ENCODE data around the gene PTPN6.

PTPN6 gene

GRCh38 chr12:6941782-6942181 is 9.4 kb upstream of the PTPN6 start:
- Mint-ChIP-seq H3K27ac (peak overlapping the region; percentile 96), H3K9me3 (no peaks in the 10 kb centered on the region), H3K36me3 (peaks cover 11% of the 10 kb centered on the region), H3K4me3 (no peak overlapping the region), H3K27me3 (no peaks in the 10 kb centered on the region), H3K4me1 (peaks cover 50% of the 10 kb centered on the region)
- no peak for DNase-seq
- CTCF ChIA-PET, result interaction anchor here (16.3 kb wide), 1 partner anchor 19 kb away, joined by 491 read pairs; no protein-coding TSS in a partner anchor

GRCh38 chr12:6942331-6942665 is 8.9 kb upstream of the PTPN6 start:
- H3K27me3 Mint-ChIP-seq, result no peaks in the 10 kb centered on the region
- peaks cover 10% of the 10 kb centered on the region for H3K36me3 Mint-ChIP-seq
- no peak for DNase-seq
- peaks cover 53% of the 10 kb centered on the region for H3K4me1 Mint-ChIP-seq
- no peaks in the 10 kb centered on the region for H3K9me3 Mint-ChIP-seq
- H3K27ac Mint-ChIP-seq, result peak overlapping the region; percentile 96
- CTCF ChIA-PET, result interaction anchor here (16.3 kb wide), 1 partner anchor 19 kb away, joined by 491 read pairs; no protein-coding TSS in a partner anchor
- no peak overlapping the region for H3K4me3 Mint-ChIP-seq

- Mint-ChIP-seq H3K36me3 (peaks cover 12% of the 10 kb centered on the region), H3K27me3 (no peaks in the 10 kb centered on the region), H3K9me3 (no peaks in the 10 kb centered on the region), H3K4me1 (peaks cover 60% of the 10 kb centered on the region), H3K27ac (peak overlapping the region; percentile 96), H3K4me3 (peak overlapping the region; percentile 84)
- CTCF ChIA-PET, result interaction anchor here (0.7 to 16.3 kb wide), 15 partner anchors 9 to 169 kb away, joined by 3 to 491 read pairs (median 5); partner anchors contain the start of genes ATN1, LPCAT3 and SPSB2
- DNase-seq, result peak; percentile 89
Measured at GRCh38 chr12:6943389-6943721, 7.8 kb upstream of the PTPN6 start.

- H3K27me3 Mint-ChIP-seq, result no peaks in the 10 kb centered on the region
Measured at GRCh38 chr12:6943722-6944380, 7.3 kb upstream of the PTPN6 start, which contains the start of the genes C12orf57 and RNU7-1. TSS of gene C12orf57 (plus strand) at chr12:6944022. CDS start at chr12:6944122, 100 bp downstream. TSS of gene RNU7-1 (plus strand) at chr12:6943816.

GRCh38 chr12:6944381-6945186 is 6.6 kb upstream of the PTPN6 start:
- Mint-ChIP-seq H3K36me3 (peaks cover 12% of the 10 kb centered on the region), H3K9me3 (no peaks in the 10 kb centered on the region), H3K4me1 (peaks cover 67% of the 10 kb centered on the region), H3K27ac (peak overlapping the region; percentile 96), H3K27me3 (no peaks in the 10 kb centered on the region), H3K4me3 (peak overlapping the region; percentile 84)
- CTCF ChIA-PET, result interaction anchor here (0.6 to 16.3 kb wide), 16 partner anchors 16 to 168 kb away, joined by 3 to 491 read pairs (median 6); partner anchors contain the start of genes ATN1, C1R and LPCAT3
- peak; percentile 93 for DNase-seq

More at GRCh38 chr12:6943722-6944380, 7.3 kb upstream of the PTPN6 start, which contains the start of the genes C12orf57 and RNU7-1:
- peaks cover 12% of the 10 kb centered on the region for H3K36me3 Mint-ChIP-seq
- H3K27ac Mint-ChIP-seq, result peak within 1 kb of the TSS; percentile 96
- no peaks in the 10 kb centered on the region for H3K9me3 Mint-ChIP-seq
- DNase-seq, result peak; percentile 87
- H3K4me1 Mint-ChIP-seq, result peaks cover 65% of the 10 kb centered on the region
- peak within 1 kb of the TSS; percentile 84 for H3K4me3 Mint-ChIP-seq
- CTCF ChIA-PET, result interaction anchor here (0.7 to 16.3 kb wide), 18 partner anchors 9 to 168 kb away, joined by 3 to 491 read pairs (median 5); partner anchors contain the start of genes ATN1, C1R, LPCAT3 and SPSB2

- peak overlapping the region; percentile 96 for H3K27ac Mint-ChIP-seq
- no peaks in the 10 kb centered on the region for H3K27me3 Mint-ChIP-seq
- peak overlapping the region; percentile 84 for H3K4me3 Mint-ChIP-seq
- DNase-seq, result no peak
- peaks cover 13% of the 10 kb centered on the region for H3K36me3 Mint-ChIP-seq
- H3K4me1 Mint-ChIP-seq, result peaks cover 77% of the 10 kb centered on the region
- CTCF ChIA-PET, result interaction anchor here (1.3 to 16.3 kb wide), 12 partner anchors 15 to 167 kb away, joined by 4 to 491 read pairs (median 8); partner anchors contain the start of genes ATN1, C1R, LPCAT3 and SPSB2
- H3K9me3 Mint-ChIP-seq, result no peaks in the 10 kb centered on the region
Measured at GRCh38 chr12:6945613-6946012, 5.5 kb upstream of the PTPN6 start.

GRCh38 chr12:6946033-6946919 is 4.9 kb upstream of the PTPN6 start:
- H3K27me3 Mint-ChIP-seq, result no peaks in the 10 kb centered on the region

GRCh38 chr12:6946920-6947374 is 4.2 kb upstream of the PTPN6 start:
- Mint-ChIP-seq H3K27ac (peak overlapping the region; percentile 96), H3K36me3 (peaks cover 16% of the 10 kb centered on the region), H3K9me3 (no peaks in the 10 kb centered on the region), H3K27me3 (no peaks in the 10 kb centered on the region), H3K4me1 (peaks cover 82% of the 10 kb centered on the region), H3K4me3 (peak overlapping the region; percentile 84)
- DNase-seq, result no peak
- CTCF ChIA-PET, result interaction anchor here (1.0 to 16.3 kb wide), 8 partner anchors 9 to 165 kb away, joined by 3 to 491 read pairs (median 18); partner anchors contain the start of genes ATN1 and SPSB2

More at GRCh38 chr12:6946033-6946919, 4.9 kb upstream of the PTPN6 start:
- DNase-seq, result peak; percentile 88
- H3K27ac Mint-ChIP-seq, result peak overlapping the region; percentile 96
- no peaks in the 10 kb centered on the region for H3K9me3 Mint-ChIP-seq
- H3K36me3 Mint-ChIP-seq, result peaks cover 13% of the 10 kb centered on the region
- peak overlapping the region; percentile 84 for H3K4me3 Mint-ChIP-seq
- H3K4me1 Mint-ChIP-seq, result peaks cover 82% of the 10 kb centered on the region
- CTCF ChIA-PET, result interaction anchor here (1.0 to 16.3 kb wide), 10 partner anchors 8 to 166 kb away, joined by 3 to 491 read pairs (median 10); partner anchors contain the start of genes ATN1 and SPSB2

GRCh38 chr12:6947615-6948014 is 3.5 kb upstream of the PTPN6 start:
- peak overlapping the region; percentile 25 for H3K4me3 Mint-ChIP-seq
- H3K9me3 Mint-ChIP-seq, result no peaks in the 10 kb centered on the region
- peaks cover 19% of the 10 kb centered on the region for H3K36me3 Mint-ChIP-seq
- peak overlapping the region; percentile 96 for H3K27ac Mint-ChIP-seq
- no peaks in the 10 kb centered on the region for H3K27me3 Mint-ChIP-seq
- no peak for DNase-seq
- peaks cover 76% of the 10 kb centered on the region for H3K4me1 Mint-ChIP-seq
- CTCF ChIA-PET, result interaction anchor here (1.0 to 16.3 kb wide), 5 partner anchors 10 to 161 kb away, joined by 3 to 491 read pairs (median 7); partner anchors contain the start of gene SPSB2

- DNase-seq, result no peak
- Mint-ChIP-seq H3K4me1 (peaks cover 69% of the 10 kb centered on the region), H3K36me3 (peaks cover 33% of the 10 kb centered on the region), H3K4me3 (peak overlapping the region; percentile 70), H3K27me3 (peaks cover 3% of the 10 kb centered on the region), H3K27ac (peak overlapping the region; percentile 96), H3K9me3 (no peaks in the 10 kb centered on the region)
- CTCF ChIA-PET, result interaction anchor here (0.9 to 16.3 kb wide), 6 partner anchors 11 to 164 kb away, joined by 3 to 491 read pairs (median 4); partner anchors contain the start of gene LPCAT3
Measured at GRCh38 chr12:6948873-6949594, 2.1 kb upstream of the PTPN6 start.

GRCh38 chr12:6950401-6950801 is 755 bp upstream of the PTPN6 start:
- H3K27ac Mint-ChIP-seq, result peak overlapping the region; percentile 96
- peaks cover 72% of the 10 kb centered on the region for H3K4me1 Mint-ChIP-seq
- peak; percentile 61 for DNase-seq
- no peaks in the 10 kb centered on the region for H3K9me3 Mint-ChIP-seq
- CTCF ChIA-PET, result interaction anchor here (1.1 to 16.3 kb wide), 6 partner anchors 11 to 162 kb away, joined by 3 to 491 read pairs (median 6); no protein-coding TSS in a partner anchor
- peak overlapping the region; percentile 100 for H3K4me3 Mint-ChIP-seq
- H3K27me3 Mint-ChIP-seq, result peaks cover 3% of the 10 kb centered on the region
- peaks cover 43% of the 10 kb centered on the region for H3K36me3 Mint-ChIP-seq

GRCh38 chr12:6951551-6952120 is 480 bp downstream of the PTPN6 start:
- Mint-ChIP-seq H3K9me3 (no peaks in the 10 kb centered on the region), H3K4me1 (peaks cover 73% of the 10 kb centered on the region), H3K4me3 (peak overlapping the region; percentile 100), H3K36me3 (peaks cover 52% of the 10 kb centered on the region), H3K27ac (peak overlapping the region; percentile 96), H3K27me3 (peaks cover 3% of the 10 kb centered on the region)
- CTCF ChIA-PET, result interaction anchor here (0.7 to 16.3 kb wide), 7 partner anchors 9 to 161 kb away, joined by 3 to 491 read pairs (median 7); partner anchors contain the start of gene LPCAT3
- DNase-seq, result no peak

All from activated naive CD4-positive, alpha-beta T cell treated with anti-CD3 and anti-CD28 coated beads, Interleukin-2, amount 10 ng/mL, durations not matched to agents 7 days and 5 days (primary cell).